Stimulated activated CD4-positive, alpha-beta T cell treated with anti-CD3 and anti-CD28 coated beads, Interleukin-12 subunit alpha, Interleukin-12 subunit beta, amount 100 ng/mL, for 4 hours (primary cell): ENCODE measurements around the gene RAB11A.

Experiments
- DNase-seq: peaks from one replicate; pipeline ENCODE4 v3.0.0-alpha.2; 2020

The RAB11A gene

GRCh38 chr15:65917936-65918335, 48.6 kb downstream of the RAB11A start:
- DNase-seq = no peak

- no peak for DNase-seq
These were observed 49.1 kb downstream of the RAB11A start for GRCh38 chr15:65918357-65918920.

GRCh38 chr15:65918945-65919344, 49.7 kb downstream of the RAB11A start:
- no peak for DNase-seq

GRCh38 chr15:65919353-65919752, 50.1 kb downstream of the RAB11A start:
- no peak for DNase-seq

- no peak for DNase-seq
These were observed 50.8 kb downstream of the RAB11A start for GRCh38 chr15:65920121-65920520.

GRCh38 chr15:65920825-65921309, 51.6 kb downstream of the RAB11A start:
- no peak for DNase-seq

- DNase-seq = no peak
These were observed 52.5 kb downstream of the RAB11A start for GRCh38 chr15:65921780-65922179.

- DNase-seq = no peak
These were observed 53.3 kb downstream of the RAB11A start for GRCh38 chr15:65922621-65923020.

GRCh38 chr15:65923264-65923663, 54.0 kb downstream of the RAB11A start:
- no peak for DNase-seq

GRCh38 chr15:65924004-65924403, 54.7 kb downstream of the RAB11A start:
- DNase-seq = no peak

- DNase-seq = no peak
These were observed 56.0 kb downstream of the RAB11A start for GRCh38 chr15:65925338-65925737.

- DNase-seq = no peak
These were observed 57.2 kb downstream of the RAB11A start for GRCh38 chr15:65926459-65926858.

GRCh38 chr15:65926899-65927298, 57.6 kb downstream of the RAB11A start:
- no peak for DNase-seq

- no peak for DNase-seq
These were observed 58.3 kb downstream of the RAB11A start for GRCh38 chr15:65927545-65927944.

GRCh38 chr15:65929573-65929972, 60.3 kb downstream of the RAB11A start:
- no peak for DNase-seq

- no peak for DNase-seq
These were observed 60.8 kb downstream of the RAB11A start for GRCh38 chr15:65930134-65930533.

- DNase-seq = no peak
These were observed 61.9 kb downstream of the RAB11A start for GRCh38 chr15:65931221-65931620.

- DNase-seq = no peak
These were observed 66.1 kb downstream of the RAB11A start for GRCh38 chr15:65935391-65935790.

- no peak for DNase-seq
These were observed 67.0 kb downstream of the RAB11A start for GRCh38 chr15:65936282-65936681.

- no peak for DNase-seq
These were observed 67.8 kb downstream of the RAB11A start for GRCh38 chr15:65937054-65937453.

- no peak for DNase-seq
These were observed 68.2 kb downstream of the RAB11A start for GRCh38 chr15:65937476-65937875.

GRCh38 chr15:65938604-65939003, 69.3 kb downstream of the RAB11A start:
- DNase-seq = no peak

- DNase-seq = no peak
These were observed 70.8 kb downstream of the RAB11A start for GRCh38 chr15:65939901-65940617.

- no peak for DNase-seq
These were observed 71.3 kb downstream of the RAB11A start for GRCh38 chr15:65940618-65940909.
